Mononuclear cell (primary cell): ENCODE measurements around the gene KCNC2. TPM values are rescaled to one million over a fixed set of nuclear protein-coding genes. Genes with fewer than 3 reads are reported as not detected.

Experiments
- H3K27me3 ChIP-seq: 2 replicates; pipeline ENCODE4 v1.6.0; 2011; ENCODE audit warnings: low read length, control low read depth; ENCODE audit not compliant: insufficient read depth
- H3K4me1 ChIP-seq: 2 replicates; pipeline ENCODE4 v1.5.1; 2011; ENCODE audit warnings: mild to moderate bottlenecking, low read length, control low read depth; ENCODE audit not compliant: insufficient read depth
- H3K4me3 ChIP-seq: 2 replicates; pipeline ENCODE4 v1.5.1; 2011; ENCODE audit warnings: mild to moderate bottlenecking, low read length, moderate library complexity
- H3K9me3 ChIP-seq: 2 replicates; pipeline ENCODE4 v1.5.1; 2011; ENCODE audit warnings: low read depth, mild to moderate bottlenecking, control low read depth, low read length
- total RNA-seq: library from RNA; depleted of rRNA; stranded (reverse); fragments of >200 nt; gene quantifications from one replicate; pipeline ENCODE4 v1.2.3, GENCODE V29; 2012

Gene KCNC2
- total RNA-seq, 1 donor: not detected

DNA sequence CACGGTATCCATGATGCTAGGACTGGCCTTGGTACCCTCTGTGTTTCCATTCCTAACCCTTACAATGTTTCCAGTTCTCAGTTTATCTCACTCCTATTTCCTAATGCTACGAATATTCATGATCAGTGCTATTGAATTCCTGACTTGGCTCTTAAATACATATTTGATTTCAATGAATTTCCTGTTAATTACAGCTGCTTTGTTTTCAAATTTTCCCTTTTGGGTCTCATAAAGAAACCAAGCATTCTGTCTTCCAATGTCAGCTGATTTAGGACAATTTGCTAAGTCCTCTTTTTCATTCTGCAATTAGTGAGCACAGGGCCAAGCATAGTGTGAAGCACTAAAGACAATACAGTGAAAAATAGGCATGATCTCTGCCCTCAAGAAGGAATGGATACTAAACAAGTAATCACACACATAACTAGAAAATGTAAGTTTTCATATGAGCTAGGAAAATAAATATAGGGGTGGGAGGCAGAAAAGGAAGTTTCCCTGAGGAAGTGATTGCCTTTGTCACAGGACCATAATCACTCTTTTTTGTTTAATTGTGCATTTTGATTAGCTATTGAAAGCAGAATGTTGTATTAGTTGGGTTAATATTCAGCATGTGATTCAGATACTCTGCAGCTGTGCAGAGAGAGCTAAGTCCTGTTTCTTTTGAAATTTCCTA is 88.5 kb downstream of the KCNC2 start:
- H3K9me3 ChIP-seq: no peaks in the 10 kb centered on the region
- H3K27me3 ChIP-seq: no peaks in the 10 kb centered on the region
- no peak overlapping the region for H3K4me3 ChIP-seq
- H3K4me1 ChIP-seq: no peaks in the 10 kb centered on the region

DNA sequence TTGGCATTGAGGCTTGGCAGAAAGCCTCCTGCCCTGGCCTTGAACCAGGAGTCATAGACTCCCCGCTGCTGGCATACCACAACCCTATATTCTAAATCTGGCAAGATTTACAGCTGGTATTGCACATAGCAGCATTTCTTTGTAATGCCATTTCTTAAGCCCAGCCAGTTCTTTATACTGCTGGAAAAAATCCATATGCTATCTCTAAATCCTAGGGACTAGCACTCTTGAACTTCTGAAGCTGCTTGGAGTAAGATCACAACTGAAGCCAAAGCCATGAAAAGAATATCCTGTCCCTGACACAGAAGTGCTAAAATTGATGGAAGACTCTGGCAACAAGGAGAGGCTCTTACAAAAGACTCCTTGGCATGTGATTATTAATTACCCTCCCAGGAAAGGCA is 89.3 kb downstream of the KCNC2 start:
- H3K27me3 ChIP-seq: no peaks in the 10 kb centered on the region
- H3K4me3 ChIP-seq: no peak overlapping the region
- no peaks in the 10 kb centered on the region for H3K9me3 ChIP-seq
- H3K4me1 ChIP-seq: no peaks in the 10 kb centered on the region

DNA sequence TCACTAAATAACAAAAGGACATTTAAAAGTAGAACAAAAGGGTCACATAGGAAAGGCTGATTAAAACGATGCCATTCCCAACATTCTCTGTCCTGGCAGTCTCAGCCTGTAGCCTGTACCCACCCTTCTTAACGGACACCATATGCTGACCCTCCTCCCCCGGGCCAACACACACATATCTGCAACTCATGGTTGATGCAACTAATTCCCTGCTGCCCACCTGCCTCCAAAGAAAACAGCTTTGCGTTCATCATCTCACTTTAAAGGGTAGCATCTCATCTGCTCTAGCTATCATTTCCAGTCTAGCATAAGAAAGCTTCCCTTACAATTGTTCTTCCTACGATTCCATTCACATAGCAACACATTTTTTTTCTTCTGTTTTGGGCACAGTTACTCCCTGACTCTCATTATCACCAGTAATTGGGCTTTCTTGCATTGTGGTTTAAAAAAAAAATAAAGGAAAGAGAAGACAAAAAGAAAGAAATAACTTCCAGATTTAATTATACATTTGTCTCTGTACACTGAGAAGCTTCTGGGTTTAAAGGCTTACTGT is 92.9 kb downstream of the KCNC2 start:
- no peaks in the 10 kb centered on the region for H3K9me3 ChIP-seq
- H3K4me3 ChIP-seq: no peak overlapping the region
- no peaks in the 10 kb centered on the region for H3K27me3 ChIP-seq
- no peaks in the 10 kb centered on the region for H3K4me1 ChIP-seq

DNA sequence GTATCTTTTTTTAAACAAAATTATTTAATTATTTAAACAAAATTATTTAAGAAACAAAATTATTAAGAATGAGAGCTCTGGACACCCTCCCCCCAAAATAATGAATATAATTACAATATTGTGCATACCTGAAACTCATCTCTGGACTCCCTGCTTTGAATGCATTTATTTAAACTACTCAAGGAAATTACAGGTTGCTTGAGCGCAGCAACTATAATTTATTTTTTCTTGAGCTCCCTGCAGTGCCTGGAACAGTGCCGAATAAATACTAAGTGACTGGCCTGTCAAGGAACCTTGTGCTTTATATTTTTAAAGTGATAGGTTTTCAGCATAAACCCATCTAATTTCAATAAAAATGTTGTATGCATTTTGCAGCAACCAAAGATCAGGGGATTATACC is 93.9 kb downstream of the KCNC2 start:
- Histone ChIP-seq H3K9me3 (no peaks in the 10 kb centered on the region), H3K4me1 (no peaks in the 10 kb centered on the region), H3K27me3 (no peaks in the 10 kb centered on the region), H3K4me3 (no peak overlapping the region)

DNA sequence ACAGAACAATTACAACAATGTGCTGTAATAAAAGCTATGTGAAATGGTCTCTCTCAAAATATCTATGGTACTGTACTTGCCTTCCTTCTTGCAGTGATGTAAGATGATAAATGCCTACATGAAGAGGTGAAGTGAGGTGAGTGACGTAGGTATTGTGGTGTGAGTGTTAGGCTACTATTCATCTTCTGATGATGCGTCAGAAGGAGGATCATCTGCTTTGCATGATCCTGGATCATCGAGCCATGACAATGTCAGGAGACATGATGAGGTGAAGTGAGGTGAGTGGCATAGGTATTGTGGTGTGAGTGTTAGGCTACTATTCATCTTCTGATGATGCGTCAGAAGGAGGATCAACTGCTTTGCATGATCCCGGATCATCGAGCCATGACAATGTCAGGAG is 105.8 kb downstream of the KCNC2 start:
- H3K27me3 ChIP-seq: no peaks in the 10 kb centered on the region
- H3K9me3 ChIP-seq: no peaks in the 10 kb centered on the region
- H3K4me1 ChIP-seq: no peaks in the 10 kb centered on the region
- H3K4me3 ChIP-seq: no peak overlapping the region

DNA sequence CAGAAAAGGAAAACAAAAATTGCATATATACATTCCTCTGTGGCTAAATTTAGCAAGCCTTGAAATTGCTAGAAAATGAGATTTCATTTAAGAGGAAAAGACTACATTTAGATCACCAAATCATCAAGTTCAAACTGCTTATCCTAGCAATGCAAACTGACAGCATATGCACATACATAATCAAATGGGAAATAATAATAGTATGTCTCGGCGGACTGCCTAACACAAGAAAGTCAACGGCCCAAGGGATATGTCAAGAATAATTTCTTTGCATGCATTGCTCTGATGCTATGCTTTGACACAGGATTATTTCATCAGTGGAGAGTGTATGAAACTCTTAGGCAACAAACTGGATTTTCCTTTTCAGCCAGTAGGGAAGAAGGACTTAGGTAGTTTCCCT is 107.9 kb downstream of the KCNC2 start:
- no peaks in the 10 kb centered on the region for H3K4me1 ChIP-seq
- H3K27me3 ChIP-seq: no peaks in the 10 kb centered on the region

DNA sequence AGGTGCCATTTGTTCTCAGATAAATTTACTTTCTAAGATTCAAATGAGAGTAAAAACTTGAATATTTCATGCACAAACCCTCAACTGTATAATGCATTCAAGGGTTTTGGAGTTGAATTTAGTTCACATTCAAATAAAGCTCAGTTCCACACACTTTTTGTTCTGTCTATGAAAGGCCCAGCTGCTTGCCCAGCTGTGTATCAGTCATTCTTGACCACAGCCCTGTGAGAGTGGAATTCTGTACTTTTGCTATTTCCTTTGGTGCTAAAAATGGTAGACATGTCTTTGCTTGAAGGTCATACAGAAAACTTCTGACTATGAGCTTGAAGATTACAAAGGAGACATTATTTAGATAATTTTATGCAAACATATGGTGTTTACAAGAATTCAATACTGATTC is 110.4 kb downstream of the KCNC2 start:
- no peak overlapping the region for H3K4me3 ChIP-seq
- no peaks in the 10 kb centered on the region for H3K9me3 ChIP-seq
- no peaks in the 10 kb centered on the region for H3K4me1 ChIP-seq
- H3K27me3 ChIP-seq: no peaks in the 10 kb centered on the region

More for the DNA sequence above, 107.9 kb downstream of the KCNC2 start:
- H3K4me3 ChIP-seq: no peak overlapping the region
- no peaks in the 10 kb centered on the region for H3K9me3 ChIP-seq

DNA sequence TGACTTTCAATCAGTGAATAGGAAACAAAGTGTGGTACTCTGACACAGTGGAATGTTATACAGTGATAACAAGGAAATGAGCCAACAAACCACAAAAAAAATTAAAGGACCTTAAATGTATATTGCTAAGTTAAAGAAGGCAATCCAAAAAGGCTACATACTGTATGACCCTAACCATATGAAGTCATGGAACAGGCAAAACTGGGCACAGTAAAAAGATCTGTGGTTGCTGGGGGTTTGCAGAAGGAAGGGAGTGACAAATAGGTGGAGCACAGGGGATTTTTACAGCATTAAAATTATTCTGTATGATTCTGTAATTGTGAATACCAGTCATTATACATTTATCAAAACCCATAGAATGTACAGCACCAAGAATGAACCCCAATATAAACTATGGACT is 112.6 kb downstream of the KCNC2 start:
- H3K27me3 ChIP-seq: no peaks in the 10 kb centered on the region
- no peaks in the 10 kb centered on the region for H3K9me3 ChIP-seq
- no peak overlapping the region for H3K4me3 ChIP-seq
- H3K4me1 ChIP-seq: no peaks in the 10 kb centered on the region

DNA sequence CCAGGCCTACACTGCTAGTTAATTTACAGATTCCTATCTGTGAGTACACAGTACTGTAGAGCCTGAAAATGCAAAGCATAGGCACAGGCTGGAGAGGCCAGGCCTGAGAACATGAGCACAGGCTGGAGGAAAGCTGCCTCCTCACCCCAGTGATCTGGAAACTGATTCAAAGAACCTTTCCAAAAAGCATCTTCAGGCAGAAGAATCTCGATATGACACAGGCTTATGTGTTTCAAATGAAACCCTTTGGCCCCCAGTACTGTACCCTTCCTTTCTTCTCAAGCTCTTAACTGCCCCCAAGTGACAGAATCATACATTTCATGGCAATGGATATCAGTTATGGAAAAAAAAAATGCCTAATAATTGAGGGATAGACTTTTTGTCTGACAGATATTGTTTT is 122.0 kb downstream of the KCNC2 start:
- H3K4me3 ChIP-seq: no peak overlapping the region
- no peaks in the 10 kb centered on the region for H3K4me1 ChIP-seq
- no peaks in the 10 kb centered on the region for H3K27me3 ChIP-seq
- no peaks in the 10 kb centered on the region for H3K9me3 ChIP-seq

DNA sequence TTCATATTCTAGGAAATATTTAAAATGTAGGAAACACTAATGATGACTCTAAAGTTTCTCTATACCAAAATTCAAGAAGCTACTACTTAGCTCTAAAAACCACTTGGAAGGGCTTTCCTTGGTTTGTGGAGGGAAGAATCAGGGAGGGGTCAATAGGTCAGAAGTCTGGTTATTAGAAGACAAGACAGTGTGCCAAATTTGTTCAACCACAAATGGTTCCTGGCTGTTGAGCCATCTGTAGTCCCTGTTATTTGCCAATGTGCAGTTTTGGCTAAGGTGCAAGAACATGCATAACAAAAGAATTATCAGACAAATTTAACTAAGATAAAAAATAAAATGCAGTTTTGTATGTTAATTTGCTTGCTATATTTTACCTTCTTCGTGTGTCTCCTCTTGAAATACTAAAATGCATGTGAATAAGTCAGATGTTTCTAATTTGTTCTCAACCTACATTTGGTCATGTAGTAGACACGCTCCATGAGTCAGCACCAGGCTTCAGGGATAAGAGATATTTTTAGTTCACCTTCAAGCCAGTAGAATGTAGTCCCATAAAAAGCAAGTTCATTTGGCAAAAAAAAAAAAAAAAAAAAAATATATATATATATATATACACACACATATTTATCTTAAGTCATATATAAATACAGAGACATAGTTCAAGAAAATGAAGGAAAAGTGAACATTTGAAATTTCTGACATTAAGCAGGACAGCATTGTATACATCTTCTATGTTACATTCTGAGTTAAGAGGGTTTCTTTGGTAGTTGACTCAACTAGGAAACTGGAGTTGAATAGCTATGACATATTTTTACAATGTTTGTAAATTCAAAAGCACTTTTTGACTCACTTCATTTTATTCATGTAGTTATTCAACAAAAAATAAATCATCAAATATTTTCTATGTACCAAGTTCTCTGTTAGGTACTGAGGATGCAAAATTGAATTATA is 123.3 kb downstream of the KCNC2 start:
- H3K27me3 ChIP-seq: no peaks in the 10 kb centered on the region
- no peaks in the 10 kb centered on the region for H3K4me1 ChIP-seq
- no peaks in the 10 kb centered on the region for H3K9me3 ChIP-seq
- H3K4me3 ChIP-seq: no peak overlapping the region

DNA sequence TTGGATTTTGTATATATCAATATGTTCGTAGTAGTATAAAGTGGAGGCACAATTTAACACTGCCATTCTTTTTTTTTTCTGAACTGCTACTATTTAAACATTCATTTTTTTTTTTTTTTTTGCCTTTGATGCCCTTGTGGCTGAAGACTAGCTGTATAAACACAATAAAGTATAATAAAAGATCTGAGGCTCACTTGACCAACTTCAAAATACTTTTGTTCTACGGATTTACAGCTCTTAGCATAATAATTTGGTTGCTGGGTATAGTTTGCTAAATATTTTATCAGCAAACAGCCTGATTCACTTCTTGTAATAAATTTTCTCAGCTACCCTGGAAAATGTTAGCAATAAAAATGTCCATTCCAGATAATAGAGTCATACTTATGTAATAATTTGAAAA is 128.3 kb downstream of the KCNC2 start:
- no peaks in the 10 kb centered on the region for H3K9me3 ChIP-seq
- H3K4me3 ChIP-seq: no peak overlapping the region
- no peaks in the 10 kb centered on the region for H3K4me1 ChIP-seq
- no peaks in the 10 kb centered on the region for H3K27me3 ChIP-seq

DNA sequence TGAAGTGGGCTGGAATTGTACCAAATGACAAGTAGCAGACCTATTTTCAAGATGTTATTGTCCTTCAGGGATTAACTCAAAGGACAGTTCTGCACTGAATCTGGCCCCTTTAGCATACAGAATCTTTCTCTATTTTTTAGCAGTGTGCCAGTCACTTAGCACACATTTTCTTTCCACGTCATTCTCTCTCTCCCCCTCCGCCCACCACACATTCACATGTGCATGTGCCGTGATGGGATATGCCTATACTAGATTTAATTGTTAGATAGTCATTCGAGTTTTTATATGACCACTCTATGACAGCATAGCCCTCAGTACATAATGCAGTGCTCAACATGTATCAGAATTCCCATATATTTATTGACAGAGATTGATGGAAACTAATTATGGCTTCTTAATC is 129.1 kb downstream of the KCNC2 start:
- Histone ChIP-seq H3K4me3 (no peak overlapping the region), H3K27me3 (no peaks in the 10 kb centered on the region), H3K4me1 (no peaks in the 10 kb centered on the region), H3K9me3 (no peaks in the 10 kb centered on the region)

DNA sequence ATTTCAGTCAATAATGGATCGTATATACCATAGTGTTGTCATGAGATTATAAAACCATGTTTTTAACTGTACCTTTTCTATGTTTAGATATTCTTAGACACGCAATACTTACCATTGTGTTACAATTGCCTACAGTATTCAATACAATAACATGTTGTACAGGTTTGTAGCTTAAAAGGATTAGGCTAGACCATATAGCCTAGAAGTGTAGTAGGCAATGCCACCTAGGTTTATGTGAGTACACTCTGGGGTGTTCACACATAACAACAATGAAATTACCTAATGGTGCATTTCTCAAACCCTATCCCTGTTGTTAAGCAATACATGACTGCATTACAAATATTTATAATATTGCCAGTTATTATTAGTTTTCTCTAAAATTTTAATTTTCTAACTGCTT is 144.2 kb downstream of the KCNC2 start:
- H3K9me3 ChIP-seq: no peaks in the 10 kb centered on the region
- no peaks in the 10 kb centered on the region for H3K27me3 ChIP-seq
- H3K4me3 ChIP-seq: no peak overlapping the region
- H3K4me1 ChIP-seq: no peaks in the 10 kb centered on the region

DNA sequence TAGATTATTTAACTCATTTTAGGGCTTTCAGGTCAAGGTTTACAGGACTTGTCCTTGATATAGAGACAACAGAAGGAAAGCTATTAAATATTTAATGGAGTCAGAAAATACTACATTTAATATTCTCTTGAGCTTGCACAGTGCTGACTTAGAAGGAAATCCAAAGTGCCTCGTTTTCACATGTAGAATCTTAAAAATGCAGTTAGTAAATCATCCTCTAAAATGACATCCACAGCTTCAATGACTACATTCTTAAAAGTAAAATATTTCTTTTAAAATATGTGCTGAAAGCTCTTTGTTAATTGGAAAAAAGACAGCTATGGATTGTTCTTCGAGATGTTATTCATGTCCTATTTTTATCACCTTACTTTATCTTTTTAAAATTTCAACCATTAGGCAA is 146.9 kb downstream of the KCNC2 start:
- Histone ChIP-seq H3K27me3 (no peaks in the 10 kb centered on the region), H3K4me1 (no peaks in the 10 kb centered on the region), H3K4me3 (no peak overlapping the region), H3K9me3 (no peaks in the 10 kb centered on the region)

DNA sequence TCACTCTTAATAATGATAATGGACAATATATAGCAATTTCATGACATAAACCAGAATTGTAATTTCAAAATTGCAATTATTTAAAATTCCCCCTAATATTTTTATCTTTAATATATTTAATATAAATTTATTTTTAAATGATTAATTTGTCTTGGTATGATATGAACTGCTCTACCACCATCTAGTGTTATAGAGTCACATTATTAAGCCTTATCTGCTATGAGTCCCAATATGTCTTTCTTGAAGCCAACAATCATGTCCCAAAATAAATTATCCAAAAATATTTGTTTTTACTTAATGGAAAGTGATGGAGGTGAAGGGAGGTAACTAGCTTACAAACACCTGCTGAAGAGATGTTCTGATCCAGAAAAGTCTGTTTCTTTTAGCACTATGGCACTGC is 151.4 kb downstream of the KCNC2 start:
- Histone ChIP-seq H3K4me3 (no peak overlapping the region), H3K9me3 (no peaks in the 10 kb centered on the region), H3K27me3 (no peaks in the 10 kb centered on the region), H3K4me1 (no peaks in the 10 kb centered on the region)
